HepG2 (cell line): ENCODE measurements around the gene LEMD2. TPM values are rescaled to one million over a fixed set of nuclear protein-coding genes. Genes with fewer than 3 reads are reported as not detected.

ENCODE experiments used
- PPARG ChIP-seq: conservative IDR thresholded peaks from 2 replicates; pipeline ENCODE4 v1.6.1; 2016; ENCODE audit warnings: missing biosample characterization, missing genetic modification reagents
- SNRNP70 ChIP-seq: fragments of 200-400 bp; formaldehyde crosslinking; IDR thresholded peaks from 2 replicates; pipeline ENCODE4 v1.6.1; 2017; ENCODE audit warnings: mild to moderate bottlenecking, low read depth, low read length, moderate library complexity
- SP140L ChIP-seq: sonication (generic); formaldehyde crosslinking; IDR thresholded peaks from 2 replicates; pipeline ENCODE4 v1.4.0; 2020; ENCODE audit warnings: missing genetic modification reagents, borderline replicate concordance
- TRIM24 ChIP-seq: sonication (generic); formaldehyde crosslinking; IDR thresholded peaks from 2 replicates; pipeline ENCODE4 v1.8.0; 2022; ENCODE audit warnings: mild to moderate bottlenecking, missing genetic modification reagents
- ZNF138 ChIP-seq: sonication (generic); formaldehyde crosslinking; IDR thresholded peaks from 2 replicates; pipeline ENCODE4 v1.5.0; 2020; ENCODE audit warnings: mild to moderate bottlenecking, low read depth, missing genetic modification reagents
- polyA plus RNA-seq, 8 experiments: library from polyadenylated mRNA; depleted of rRNA in 3 of 8; stranded (reverse) in 7 of 8; unstranded in 1 of 8; fragments of >200 nt; fragmentation: Illumina TruSeq in 4 of 8; extraction: Trizol in 4 of 8; gene quantifications; 2 replicates each; pipeline versions ENCODE4 v1.2.1 to v1.2.3, GENCODE V29; 2011 to 2016; ENCODE audit warnings: low read depth in 4 of 8, missing spikeins in 1 of 8, mixed read lengths in 1 of 8; ENCODE audit not compliant: insufficient read depth in 1 of 8
- total RNA-seq, 5 experiments: library from RNA; depleted of rRNA; stranded (reverse); fragments of >200 nt; fragmentation: Illumina TruSeq; extraction: Trizol; gene quantifications; 2 replicates each; pipeline ENCODE4 v1.2.3, GENCODE V29; 2016; ENCODE audit warnings: low read depth in 1 of 5
- TF ChIP-seq, protein P1 (sequence below): sonication (generic); formaldehyde crosslinking; IDR thresholded peaks from 2 replicates; pipeline ENCODE4 v1.4.0; 2020; ENCODE audit warnings: missing genetic modification reagents, borderline replicate concordance
- TF ChIP-seq, protein P2 (sequence below): sonication (generic); formaldehyde crosslinking; IDR thresholded peaks from 2 replicates; pipeline ENCODE4 v1.4.0; 2020; ENCODE audit warnings: missing genetic modification reagents, borderline replicate concordance
- TF ChIP-seq, protein P3 (sequence below): IDR thresholded peaks from 2 replicates; pipeline ENCODE4 v1.6.1; 2016; ENCODE audit warnings: low read depth

LEMD2 gene
- total and polyA plus RNA-seq, 2 of the 13 experiments (the other 11 are each of a cell fraction or from before 2014, with no cell fraction given) = 45.2 to 62.9 TPM

DNA sequence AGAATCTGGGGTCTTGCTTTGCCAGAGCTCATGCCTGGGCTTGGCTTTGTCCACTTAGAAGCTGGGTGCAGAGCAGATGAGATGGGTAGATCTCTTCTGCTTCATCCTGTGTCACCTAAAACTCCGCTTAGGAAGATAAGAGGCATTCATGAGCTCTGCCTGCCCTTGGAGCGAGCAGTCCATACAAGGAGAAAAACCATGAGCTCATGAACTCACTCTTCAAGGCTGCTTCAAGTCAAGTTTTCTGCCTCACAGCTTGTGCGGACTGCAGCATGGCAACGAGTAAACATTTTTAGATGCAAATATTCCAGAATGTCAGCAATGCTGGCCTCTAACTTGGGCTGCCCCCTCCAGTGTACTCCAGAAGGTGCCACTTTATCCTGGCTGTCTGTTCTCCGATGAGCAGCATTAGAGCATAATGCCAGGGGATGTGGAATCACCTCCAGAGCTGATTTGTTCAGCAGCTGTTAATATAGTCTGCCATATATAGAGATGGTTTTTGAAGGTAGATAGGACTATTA is 66.8 kb downstream of the LEMD2 start (continued):
- TF ChIP-seq, protein P1, sequence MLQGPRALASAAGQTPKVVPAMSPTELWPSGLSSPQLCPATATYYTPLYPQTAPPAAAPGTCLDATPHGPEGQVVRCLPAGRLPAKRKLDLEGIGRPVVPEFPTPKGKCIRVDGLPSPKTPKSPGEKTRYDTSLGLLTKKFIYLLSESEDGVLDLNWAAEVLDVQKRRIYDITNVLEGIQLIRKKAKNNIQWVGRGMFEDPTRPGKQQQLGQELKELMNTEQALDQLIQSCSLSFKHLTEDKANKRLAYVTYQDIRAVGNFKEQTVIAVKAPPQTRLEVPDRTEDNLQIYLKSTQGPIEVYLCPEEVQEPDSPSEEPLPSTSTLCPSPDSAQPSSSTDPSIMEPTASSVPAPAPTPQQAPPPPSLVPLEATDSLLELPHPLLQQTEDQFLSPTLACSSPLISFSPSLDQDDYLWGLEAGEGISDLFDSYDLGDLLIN (CRISPR knock-in tag) = no peak
- TF ChIP-seq SP140L (CRISPR knock-in tag) = no peak
- TF ChIP-seq PPARG (CRISPR knock-in tag) = no peak
- TF ChIP-seq, protein P2, sequence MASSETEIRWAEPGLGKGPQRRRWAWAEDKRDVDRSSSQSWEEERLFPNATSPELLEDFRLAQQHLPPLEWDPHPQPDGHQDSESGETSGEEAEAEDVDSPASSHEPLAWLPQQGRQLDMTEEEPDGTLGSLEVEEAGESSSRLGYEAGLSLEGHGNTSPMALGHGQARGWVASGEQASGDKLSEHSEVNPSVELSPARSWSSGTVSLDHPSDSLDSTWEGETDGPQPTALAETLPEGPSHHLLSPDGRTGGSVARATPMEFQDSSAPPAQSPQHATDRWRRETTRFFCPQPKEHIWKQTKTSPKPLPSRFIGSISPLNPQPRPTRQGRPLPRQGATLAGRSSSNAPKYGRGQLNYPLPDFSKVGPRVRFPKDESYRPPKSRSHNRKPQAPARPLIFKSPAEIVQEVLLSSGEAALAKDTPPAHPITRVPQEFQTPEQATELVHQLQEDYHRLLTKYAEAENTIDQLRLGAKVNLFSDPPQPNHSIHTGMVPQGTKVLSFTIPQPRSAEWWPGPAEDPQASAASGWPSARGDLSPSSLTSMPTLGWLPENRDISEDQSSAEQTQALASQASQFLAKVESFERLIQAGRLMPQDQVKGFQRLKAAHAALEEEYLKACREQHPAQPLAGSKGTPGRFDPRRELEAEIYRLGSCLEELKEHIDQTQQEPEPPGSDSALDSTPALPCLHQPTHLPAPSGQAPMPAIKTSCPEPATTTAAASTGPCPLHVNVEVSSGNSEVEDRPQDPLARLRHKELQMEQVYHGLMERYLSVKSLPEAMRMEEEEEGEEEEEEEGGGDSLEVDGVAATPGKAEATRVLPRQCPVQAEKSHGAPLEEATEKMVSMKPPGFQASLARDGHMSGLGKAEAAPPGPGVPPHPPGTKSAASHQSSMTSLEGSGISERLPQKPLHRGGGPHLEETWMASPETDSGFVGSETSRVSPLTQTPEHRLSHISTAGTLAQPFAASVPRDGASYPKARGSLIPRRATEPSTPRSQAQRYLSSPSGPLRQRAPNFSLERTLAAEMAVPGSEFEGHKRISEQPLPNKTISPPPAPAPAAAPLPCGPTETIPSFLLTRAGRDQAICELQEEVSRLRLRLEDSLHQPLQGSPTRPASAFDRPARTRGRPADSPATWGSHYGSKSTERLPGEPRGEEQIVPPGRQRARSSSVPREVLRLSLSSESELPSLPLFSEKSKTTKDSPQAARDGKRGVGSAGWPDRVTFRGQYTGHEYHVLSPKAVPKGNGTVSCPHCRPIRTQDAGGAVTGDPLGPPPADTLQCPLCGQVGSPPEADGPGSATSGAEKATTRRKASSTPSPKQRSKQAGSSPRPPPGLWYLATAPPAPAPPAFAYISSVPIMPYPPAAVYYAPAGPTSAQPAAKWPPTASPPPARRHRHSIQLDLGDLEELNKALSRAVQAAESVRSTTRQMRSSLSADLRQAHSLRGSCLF = no peak
- no peak for TF ChIP-seq TRIM24 (CRISPR knock-in tag)
- TF ChIP-seq, protein P3, sequence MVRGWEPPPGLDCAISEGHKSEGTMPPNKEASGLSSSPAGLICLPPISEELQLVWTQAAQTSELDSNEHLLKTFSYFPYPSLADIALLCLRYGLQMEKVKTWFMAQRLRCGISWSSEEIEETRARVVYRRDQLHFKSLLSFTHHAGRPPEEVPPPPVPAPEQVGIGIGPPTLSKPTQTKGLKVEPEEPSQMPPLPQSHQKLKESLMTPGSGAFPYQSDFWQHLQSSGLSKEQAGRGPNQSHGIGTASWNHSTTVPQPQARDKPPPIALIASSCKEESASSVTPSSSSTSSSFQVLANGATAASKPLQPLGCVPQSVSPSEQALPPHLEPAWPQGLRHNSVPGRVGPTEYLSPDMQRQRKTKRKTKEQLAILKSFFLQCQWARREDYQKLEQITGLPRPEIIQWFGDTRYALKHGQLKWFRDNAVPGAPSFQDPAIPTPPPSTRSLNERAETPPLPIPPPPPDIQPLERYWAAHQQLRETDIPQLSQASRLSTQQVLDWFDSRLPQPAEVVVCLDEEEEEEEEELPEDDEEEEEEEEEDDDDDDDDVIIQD (CRISPR knock-in tag) = no peak
- TF ChIP-seq SNRNP70 = no peak
- TF ChIP-seq ZNF138 (CRISPR knock-in tag) = no peak
